H9 (cell line): ENCODE results near the gene FBXO34. TPM values are rescaled to one million over a fixed set of nuclear protein-coding genes. Genes with fewer than 3 reads are reported as not detected.

Experiments
- DNase-seq: peaks from one replicate; pipeline ENCODE4 v3.0.0-alpha.2; 2017
- H2AFZ ChIP-seq: one replicate; pipeline ENCODE4 v1.6.1; 2013; ENCODE audit warnings: mild to moderate bottlenecking, low read length, control low read depth, moderate library complexity
- H2AK5ac ChIP-seq: 2 replicates; pipeline ENCODE4 v1.6.1; 2013; ENCODE audit warnings: low read length, control low read depth, mixed read lengths; ENCODE audit not compliant: insufficient read length
- H2BK120ac ChIP-seq: one replicate; pipeline ENCODE4 v1.6.1; 2013; ENCODE audit warnings: low read depth, mild to moderate bottlenecking, low read length, control low read depth, inconsistent platforms; ENCODE audit not compliant: poor library complexity, severe bottlenecking
- H2BK12ac ChIP-seq: 2 replicates; pipeline ENCODE4 v1.6.1; 2013; ENCODE audit warnings: low read length, control low read depth, mixed read lengths, low read depth; ENCODE audit not compliant: insufficient read length
- H2BK15ac ChIP-seq: 2 replicates; pipeline ENCODE4 v1.6.1; 2013; ENCODE audit warnings: low read depth, low read length, control low read depth
- H2BK20ac ChIP-seq: one replicate; pipeline ENCODE4 v1.6.1; 2013; ENCODE audit warnings: low read depth, mild to moderate bottlenecking, low read length, control low read depth, inconsistent platforms; ENCODE audit not compliant: poor library complexity, severe bottlenecking
- H2BK5ac ChIP-seq: 2 replicates; pipeline ENCODE4 v1.6.1; 2013; ENCODE audit warnings: low read length, control low read depth, mixed read lengths; ENCODE audit not compliant: insufficient read length
- H3K14ac ChIP-seq: 2 replicates; pipeline ENCODE4 v1.6.1; 2013; ENCODE audit warnings: low read length, control low read depth; ENCODE audit not compliant: insufficient read depth
- H3K18ac ChIP-seq: 2 replicates; pipeline ENCODE4 v1.6.1; 2013; ENCODE audit warnings: low read depth, mild to moderate bottlenecking, mixed read lengths, low read length, control low read depth; ENCODE audit not compliant: insufficient read length
- H3K23ac ChIP-seq: 2 replicates; pipeline ENCODE4 v1.6.1; 2013; ENCODE audit warnings: low read length, control low read depth, mixed read lengths, low read depth; ENCODE audit not compliant: insufficient read length
- H3K23me2 ChIP-seq: 2 replicates; pipeline ENCODE4 v1.6.1; 2013; ENCODE audit warnings: low read depth, mild to moderate bottlenecking, mixed read lengths, low read length, control low read depth; ENCODE audit not compliant: insufficient read length, poor library complexity, severe bottlenecking
- H3K27ac ChIP-seq: 2 replicates; pipeline ENCODE4 v1.5.1; 2013; ENCODE audit warnings: low read length, control low read depth, mixed read lengths, low read depth; ENCODE audit not compliant: insufficient read length
- H3K27me3 ChIP-seq: 2 replicates; pipeline ENCODE4 v1.6.1; 2013; ENCODE audit warnings: low read length, control low read depth, inconsistent platforms; ENCODE audit not compliant: insufficient read depth
- H3K4ac ChIP-seq: 2 replicates; pipeline ENCODE4 v1.6.1; 2013; ENCODE audit warnings: low read depth, mild to moderate bottlenecking, control low read depth, inconsistent platforms, low read length, moderate library complexity
- H3K4me1 ChIP-seq: 2 replicates; pipeline ENCODE4 v1.6.1; 2013; ENCODE audit warnings: low read length, control low read depth, inconsistent platforms; ENCODE audit not compliant: insufficient read depth
- H3K4me2 ChIP-seq: 2 replicates; pipeline ENCODE4 v1.6.1; 2013; ENCODE audit warnings: low read length, control low read depth, mixed read lengths; ENCODE audit not compliant: insufficient read length, insufficient read depth
- H3K56ac ChIP-seq: 2 replicates; pipeline ENCODE4 v1.6.1; 2013; ENCODE audit warnings: low read depth, mild to moderate bottlenecking, mixed read lengths, low read length, control low read depth; ENCODE audit not compliant: insufficient read length
- H3K79me1 ChIP-seq: 2 replicates; pipeline ENCODE4 v1.6.1; 2013; ENCODE audit warnings: low read depth, mild to moderate bottlenecking, moderate library complexity, low read length, control low read depth, inconsistent platforms; ENCODE audit not compliant: insufficient read depth, poor library complexity, severe bottlenecking
- H3K79me2 ChIP-seq: 2 replicates; pipeline ENCODE4 v1.6.1; 2013; ENCODE audit warnings: low read length, control low read depth, inconsistent platforms; ENCODE audit not compliant: insufficient read depth
- H3K9ac ChIP-seq: 2 replicates; pipeline ENCODE4 v1.6.1; 2013; ENCODE audit warnings: low read length, control low read depth, mixed read lengths; ENCODE audit not compliant: insufficient read length; ENCODE audit errors: extremely low read depth
- H3K9me3 ChIP-seq: one replicate; pipeline ENCODE4 v1.6.1; 2013; ENCODE audit warnings: low read depth, low read length, inconsistent platforms; ENCODE audit not compliant: control insufficient read depth
- H3T11ph ChIP-seq: one replicate; pipeline ENCODE4 v1.6.1; 2013; ENCODE audit warnings: mild to moderate bottlenecking, low read length, control low read depth, inconsistent platforms
- H4K20me1 ChIP-seq: one replicate; pipeline ENCODE4 v1.6.1; 2013; ENCODE audit not compliant: control insufficient read depth, insufficient read length, insufficient read depth
- H4K5ac ChIP-seq: 2 replicates; pipeline ENCODE4 v1.6.1; 2013; ENCODE audit warnings: low read depth, mild to moderate bottlenecking, mixed read lengths, low read length, control low read depth; ENCODE audit not compliant: insufficient read length
- H4K8ac ChIP-seq: replicated peaks from 2 replicates; pipeline ENCODE4 v1.6.1; 2013; ENCODE audit warnings: low read length, control low read depth, mixed read lengths, low read depth; ENCODE audit not compliant: insufficient read length
- H4K91ac ChIP-seq: 2 replicates; pipeline ENCODE4 v1.6.1; 2013; ENCODE audit warnings: low read depth, mild to moderate bottlenecking, moderate library complexity, mixed read lengths, low read length, control low read depth; ENCODE audit not compliant: insufficient read length
- H3K27ac Mint-ChIP-seq, 3 experiments: 2 replicates in 2 of 3; 3 replicates in 1 of 3; pipeline ENCODE4 v1.8.0; 2020 to 2021; ENCODE audit warnings: mixed read lengths in 3 of 3, mild to moderate bottlenecking in 1 of 3, moderate library complexity in 1 of 3
- H3K27me3 Mint-ChIP-seq: 2 replicates; pipeline ENCODE4 v1.8.0; 2021; ENCODE audit warnings: low read depth, mild to moderate bottlenecking, moderate library complexity, mixed read lengths
- H3K36me3 Mint-ChIP-seq, 3 experiments: 2 replicates in 2 of 3; 3 replicates in 1 of 3; pipeline ENCODE4 v1.8.0; 2020 to 2021; ENCODE audit warnings: low read depth in 3 of 3, mixed read lengths in 3 of 3; ENCODE audit not compliant: insufficient read depth in 1 of 3
- H3K4me1 Mint-ChIP-seq, 2 experiments: 2 replicates each; pipeline ENCODE4 v1.8.0; 2020; ENCODE audit warnings: mixed read lengths in 2 of 2
- H3K4me3 Mint-ChIP-seq, 2 experiments: 2 replicates in 1 of 2; 3 replicates in 1 of 2; pipeline ENCODE4 v1.8.0; 2020 to 2021; ENCODE audit warnings: mild to moderate bottlenecking in 2 of 2, mixed read lengths in 2 of 2, moderate library complexity in 1 of 2
- H3K9me3 Mint-ChIP-seq, 2 experiments: 2 replicates in 1 of 2; 3 replicates in 1 of 2; pipeline ENCODE4 v1.8.0; 2020; ENCODE audit warnings: mild to moderate bottlenecking in 2 of 2, mixed read lengths in 2 of 2, moderate library complexity in 1 of 2
- whole genome bisulfite sequencing: extraction: QIAGEN DNeasy Blood & Tissue Kit; methylation state at CpG from one replicate; pipeline ENCODE4 v1.1.7; 2013; ENCODE audit warnings: missing lambda C conversion rate, low lambda C conversion rate, mixed read lengths; ENCODE audit not compliant: insufficient read length; ENCODE audit errors: extremely low coverage; 5-methylcytosine and 5-hydroxymethylcytosine counted together
- total RNA-seq: library from RNA; stranded (reverse); gene quantifications from 2 replicates; pipeline ENCODE4 v1.2.1, GENCODE V29; 2021
- TF ChIP-seq, protein P1 (sequence below): fragments of 200-600 bp; sonication (generic); conservative IDR thresholded peaks from 3 replicates; pipeline ENCODE4 v1.8.0; 2021; ENCODE audit warnings: antibody characterized with exemption, mild to moderate bottlenecking

FBXO34 gene
- total RNA-seq, 1 experiment from 2014 or later, result 12.0 TPM

DNA sequence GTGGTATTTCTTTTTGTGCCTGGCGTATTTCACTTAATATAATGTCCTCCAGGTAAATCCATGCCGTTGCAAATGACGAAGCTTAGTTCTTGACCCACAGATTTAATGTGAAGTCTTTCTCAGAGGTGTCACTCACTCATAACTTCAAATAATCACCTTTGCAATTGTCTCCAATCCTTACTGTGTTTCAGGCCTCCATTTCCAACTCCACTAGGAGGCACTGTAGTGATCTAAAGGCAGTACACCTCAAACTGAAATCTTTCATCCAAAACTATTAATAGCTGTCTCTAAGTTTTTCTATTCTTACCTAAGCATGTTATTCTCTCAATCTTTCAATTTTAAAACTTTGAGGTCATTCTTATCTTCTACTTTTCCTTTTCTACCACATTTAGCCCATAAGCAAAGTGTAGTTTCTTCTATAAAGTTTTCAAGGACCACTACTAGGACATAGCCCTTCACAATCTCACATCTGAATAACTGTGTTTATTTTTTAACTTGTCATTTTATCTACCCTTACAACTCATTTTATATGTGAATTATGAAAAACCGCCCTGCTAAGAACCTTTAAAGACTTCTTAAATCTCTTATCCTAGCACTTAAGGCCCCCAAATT, 25.5 kb upstream of the FBXO34 start:
- no peak for DNase-seq

More for the DNA sequence above, 25.5 kb upstream of the FBXO34 start:
- H2BK15ac ChIP-seq, result no peak overlapping the region
- H3K27ac Mint-ChIP-seq, result no peak overlapping the region
- H4K91ac ChIP-seq, result no peak overlapping the region
- TF ChIP-seq, protein P1, sequence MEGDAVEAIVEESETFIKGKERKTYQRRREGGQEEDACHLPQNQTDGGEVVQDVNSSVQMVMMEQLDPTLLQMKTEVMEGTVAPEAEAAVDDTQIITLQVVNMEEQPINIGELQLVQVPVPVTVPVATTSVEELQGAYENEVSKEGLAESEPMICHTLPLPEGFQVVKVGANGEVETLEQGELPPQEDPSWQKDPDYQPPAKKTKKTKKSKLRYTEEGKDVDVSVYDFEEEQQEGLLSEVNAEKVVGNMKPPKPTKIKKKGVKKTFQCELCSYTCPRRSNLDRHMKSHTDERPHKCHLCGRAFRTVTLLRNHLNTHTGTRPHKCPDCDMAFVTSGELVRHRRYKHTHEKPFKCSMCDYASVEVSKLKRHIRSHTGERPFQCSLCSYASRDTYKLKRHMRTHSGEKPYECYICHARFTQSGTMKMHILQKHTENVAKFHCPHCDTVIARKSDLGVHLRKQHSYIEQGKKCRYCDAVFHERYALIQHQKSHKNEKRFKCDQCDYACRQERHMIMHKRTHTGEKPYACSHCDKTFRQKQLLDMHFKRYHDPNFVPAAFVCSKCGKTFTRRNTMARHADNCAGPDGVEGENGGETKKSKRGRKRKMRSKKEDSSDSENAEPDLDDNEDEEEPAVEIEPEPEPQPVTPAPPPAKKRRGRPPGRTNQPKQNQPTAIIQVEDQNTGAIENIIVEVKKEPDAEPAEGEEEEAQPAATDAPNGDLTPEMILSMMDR, result peak; percentile 71
- peaks cover 2 to 11% of the 10 kb centered on the region in 2 experiments; a peak in 3 of 4 replicates for H3K4me1 Mint-ChIP-seq
- H2AFZ ChIP-seq, result no peak overlapping the region
- no peak overlapping the region for H2BK5ac ChIP-seq
- no peaks in the 10 kb centered on the region for H3K9me3 ChIP-seq
- H2BK12ac ChIP-seq, result no peak overlapping the region
- H2AK5ac ChIP-seq, result no peak overlapping the region
- no peak overlapping the region for H3K4ac ChIP-seq
- no peak overlapping the region for H4K5ac ChIP-seq
- H3K27ac ChIP-seq, result no peak overlapping the region
- no peaks in the 10 kb centered on the region for H3K9me3 Mint-ChIP-seq
- no peak overlapping the region for H3K18ac ChIP-seq
- no peaks in the 10 kb centered on the region; a peak in 1 of 7 replicates for H3K36me3 Mint-ChIP-seq
- H3K4me2 ChIP-seq, result no peak overlapping the region
- H3K27me3 Mint-ChIP-seq, result peaks cover 32% of the 10 kb centered on the region
- no peaks in the 10 kb centered on the region for H3K23me2 ChIP-seq
- no peaks in the 10 kb centered on the region for H4K20me1 ChIP-seq
- H3K79me2 ChIP-seq, result no peaks in the 10 kb centered on the region
- H3T11ph ChIP-seq, result no peak overlapping the region
- WGBS, result no CpG with 5 or more reads among the region's 4 CpGs
- no peaks in the 10 kb centered on the region for H3K27me3 ChIP-seq
- H2BK20ac ChIP-seq, result no peak overlapping the region
- H2BK120ac ChIP-seq, result no peak overlapping the region
- no peak overlapping the region for H3K9ac ChIP-seq
- H3K4me3 Mint-ChIP-seq, result no peak overlapping the region
- H3K4me1 ChIP-seq, result no peaks in the 10 kb centered on the region
- no peak overlapping the region for H3K23ac ChIP-seq
- H4K8ac ChIP-seq, result no peak overlapping the region
- no peak overlapping the region for H3K56ac ChIP-seq
- H3K79me1 ChIP-seq, result no peaks in the 10 kb centered on the region
- no peak overlapping the region for H3K14ac ChIP-seq
